ENCODE data around the gene CLINT1.

CLINT1 gene

GRCh38 chr5:157900644-157901043, 41.7 kb upstream of the CLINT1 start:
- ATAC-seq (ENCODE audit: low read depth) = no peak
- Histone ChIP-seq H3K27me3 (ENCODE audit: insufficient read depth, poor library complexity, severe bottlenecking) (no peaks in the 10 kb centered on the region), H3K4me1 (ENCODE audit: insufficient read depth, poor library complexity, severe bottlenecking) (peaks cover 7% of the 10 kb centered on the region), H3K27ac (ENCODE audit: poor library complexity, severe bottlenecking) (no peak overlapping the region), H3K9me3 (ENCODE audit: severe bottlenecking) (no peaks in the 10 kb centered on the region), H3K36me3 (ENCODE audit: low read depth) (no peaks in the 10 kb centered on the region), H3K4me3 (ENCODE audit: severe bottlenecking) (no peak overlapping the region)
- TF ChIP-seq CTCF (IDR thresholded peaks at IDR 0.05; ENCODE audit: poor library complexity, severe bottlenecking) = no peak
- DNase-seq (ENCODE audit: low spot score) = no peak

GRCh38 chr5:157893611-157894010, 34.7 kb upstream of the CLINT1 start:
- TF ChIP-seq CTCF (IDR thresholded peaks at IDR 0.05; ENCODE audit: poor library complexity, severe bottlenecking) = no peak
- Histone ChIP-seq H3K4me3 (ENCODE audit: severe bottlenecking) (no peak overlapping the region), H3K4me1 (ENCODE audit: insufficient read depth, poor library complexity, severe bottlenecking) (no peaks in the 10 kb centered on the region), H3K9me3 (ENCODE audit: severe bottlenecking) (no peaks in the 10 kb centered on the region), H3K27ac (ENCODE audit: poor library complexity, severe bottlenecking) (no peak overlapping the region), H3K27me3 (ENCODE audit: insufficient read depth, poor library complexity, severe bottlenecking) (no peaks in the 10 kb centered on the region), H3K36me3 (ENCODE audit: low read depth) (no peaks in the 10 kb centered on the region)
- no peak for DNase-seq (ENCODE audit: low spot score)
- ATAC-seq (ENCODE audit: low read depth) = no peak

- no peak overlapping the region for H3K4me3 ChIP-seq (ENCODE audit: severe bottlenecking)
- no peak overlapping the region for H3K27ac ChIP-seq (ENCODE audit: poor library complexity, severe bottlenecking)
- no peak for ATAC-seq (ENCODE audit: low read depth)
- no peaks in the 10 kb centered on the region for H3K4me1 ChIP-seq (ENCODE audit: insufficient read depth, poor library complexity, severe bottlenecking)
- no peak for TF ChIP-seq CTCF (IDR thresholded peaks at IDR 0.05; ENCODE audit: poor library complexity, severe bottlenecking)
- H3K9me3 ChIP-seq (ENCODE audit: severe bottlenecking) = no peaks in the 10 kb centered on the region
- DNase-seq (ENCODE audit: low spot score) = no peak
- H3K36me3 ChIP-seq (ENCODE audit: low read depth) = no peaks in the 10 kb centered on the region
- no peaks in the 10 kb centered on the region for H3K27me3 ChIP-seq (ENCODE audit: insufficient read depth, poor library complexity, severe bottlenecking)
Measured at GRCh38 chr5:157892974-157893373, 34.0 kb upstream of the CLINT1 start.

GRCh38 chr5:157890836-157891597, 32.1 kb upstream of the CLINT1 start:
- DNase-seq (ENCODE audit: low spot score) (no peak), ATAC-seq (ENCODE audit: low read depth) (no peak)
- no peaks in the 10 kb centered on the region for H3K36me3 ChIP-seq (ENCODE audit: low read depth)
- no peaks in the 10 kb centered on the region for H3K4me1 ChIP-seq (ENCODE audit: insufficient read depth, poor library complexity, severe bottlenecking)
- H3K27ac ChIP-seq (ENCODE audit: poor library complexity, severe bottlenecking) = no peak overlapping the region
- H3K9me3 ChIP-seq (ENCODE audit: severe bottlenecking) = no peaks in the 10 kb centered on the region
- H3K27me3 ChIP-seq (ENCODE audit: insufficient read depth, poor library complexity, severe bottlenecking) = no peaks in the 10 kb centered on the region
- H3K4me3 ChIP-seq (ENCODE audit: severe bottlenecking) = no peak overlapping the region
- TF ChIP-seq CTCF (IDR thresholded peaks at IDR 0.05; ENCODE audit: poor library complexity, severe bottlenecking) = no peak

GRCh38 chr5:157888814-157889532, 30.0 kb upstream of the CLINT1 start:
- H3K27me3 ChIP-seq (ENCODE audit: insufficient read depth, poor library complexity, severe bottlenecking) = no peaks in the 10 kb centered on the region
- DNase-seq (ENCODE audit: low spot score) (no peak), ATAC-seq (ENCODE audit: low read depth) (no peak)
- H3K36me3 ChIP-seq (ENCODE audit: low read depth) = no peaks in the 10 kb centered on the region
- H3K27ac ChIP-seq (ENCODE audit: poor library complexity, severe bottlenecking) = no peak overlapping the region
- no peaks in the 10 kb centered on the region for H3K4me1 ChIP-seq (ENCODE audit: insufficient read depth, poor library complexity, severe bottlenecking)
- TF ChIP-seq CTCF (IDR thresholded peaks at IDR 0.05; ENCODE audit: poor library complexity, severe bottlenecking) = no peak
- H3K4me3 ChIP-seq (ENCODE audit: severe bottlenecking) = no peak overlapping the region
- no peaks in the 10 kb centered on the region for H3K9me3 ChIP-seq (ENCODE audit: severe bottlenecking)
